GM18520 (cell line): Measurements from ENCODE around the gene TBX6.
"Not testable (repeated sequence)": the region's sequence is repeated elsewhere in the genome, so short reads cannot be mapped to it uniquely, and the experiment has no call there.

Experiments used
- ATAC-seq: cut with Tn5 transposase; IDR thresholded peaks from one replicate; pipeline ENCODE4 v1.9.1; 2021; ENCODE audit not compliant: unreplicated experiment

The TBX6 gene

DNA sequence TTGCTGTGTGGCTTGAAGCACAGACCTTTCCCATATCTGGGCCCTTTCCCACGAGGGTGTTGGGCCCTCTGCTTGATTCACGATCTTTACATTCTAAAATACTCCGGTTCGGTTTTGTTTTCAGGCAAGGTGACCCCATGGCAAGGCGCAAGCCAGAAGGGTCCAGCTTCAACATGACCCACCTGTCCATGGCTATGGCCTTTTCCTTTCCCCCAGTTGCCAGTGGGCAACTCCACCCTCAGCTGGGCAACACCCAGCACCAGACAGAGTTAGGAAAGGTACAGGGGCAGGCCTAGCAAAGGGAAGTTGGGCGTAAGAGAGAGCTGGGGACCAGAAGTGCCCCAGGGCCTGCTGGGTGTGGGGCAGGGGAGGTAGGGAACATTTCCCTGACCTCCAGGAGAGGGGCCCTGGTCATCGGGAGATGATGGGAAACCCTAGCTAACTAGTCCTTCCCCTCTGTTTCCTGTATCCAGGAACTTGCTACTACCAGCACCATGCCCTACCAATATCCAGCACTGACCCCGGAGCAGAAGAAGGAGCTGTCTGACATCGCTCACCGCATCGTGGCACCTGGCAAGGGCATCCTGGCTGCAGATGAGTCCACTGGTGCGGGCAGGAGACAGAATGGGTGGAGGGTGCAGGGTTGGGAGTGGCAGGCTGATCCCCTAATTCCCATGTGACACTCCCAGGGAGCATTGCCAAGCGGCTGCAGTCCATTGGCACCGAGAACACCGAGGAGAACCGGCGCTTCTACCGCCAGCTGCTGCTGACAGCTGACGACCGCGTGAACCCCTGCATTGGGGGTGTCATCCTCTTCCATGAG lies 24.8 kb downstream of the TBX6 start:
- no peak for ATAC-seq

DNA sequence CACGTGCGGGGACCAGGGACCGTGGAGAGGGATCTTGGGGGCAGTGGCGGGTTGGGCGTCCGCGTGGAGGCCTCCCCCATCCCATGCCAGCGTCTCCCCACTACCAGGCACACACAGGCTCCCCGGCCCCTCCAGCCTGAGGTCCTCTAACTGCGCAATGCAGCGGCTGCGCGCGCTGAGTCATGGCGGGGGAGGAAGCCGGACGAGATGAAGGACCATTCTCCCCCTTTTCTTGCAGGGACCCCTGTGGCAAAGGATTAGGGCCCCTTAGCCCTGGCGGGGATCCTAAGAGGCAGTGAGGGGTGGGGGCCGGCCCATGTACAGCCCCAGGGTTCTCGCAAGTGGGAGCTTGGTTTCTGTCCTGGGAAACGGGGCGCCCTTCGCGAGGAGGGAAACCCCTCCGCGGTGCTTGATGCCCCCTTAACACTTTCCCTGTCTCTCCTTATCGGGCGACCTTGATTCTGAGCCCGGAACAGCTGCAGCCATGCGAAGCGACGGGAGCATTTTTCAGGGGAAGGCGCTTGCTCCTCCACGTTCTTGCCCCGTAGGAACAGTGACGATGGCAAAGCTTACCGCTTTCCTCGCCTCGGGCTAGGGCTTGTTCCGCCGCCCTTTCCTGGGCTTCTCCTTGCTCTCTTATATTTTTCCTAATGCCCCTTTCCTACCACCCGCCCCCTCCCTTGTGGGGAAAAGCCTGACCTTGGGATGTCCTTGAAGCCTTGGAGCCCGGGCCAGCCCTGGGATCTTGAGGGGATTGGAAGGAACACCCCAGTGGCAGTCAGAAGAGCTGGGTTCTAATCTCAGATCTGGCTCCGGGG lies 25.6 kb downstream of the TBX6 start:
- no peak for ATAC-seq

DNA sequence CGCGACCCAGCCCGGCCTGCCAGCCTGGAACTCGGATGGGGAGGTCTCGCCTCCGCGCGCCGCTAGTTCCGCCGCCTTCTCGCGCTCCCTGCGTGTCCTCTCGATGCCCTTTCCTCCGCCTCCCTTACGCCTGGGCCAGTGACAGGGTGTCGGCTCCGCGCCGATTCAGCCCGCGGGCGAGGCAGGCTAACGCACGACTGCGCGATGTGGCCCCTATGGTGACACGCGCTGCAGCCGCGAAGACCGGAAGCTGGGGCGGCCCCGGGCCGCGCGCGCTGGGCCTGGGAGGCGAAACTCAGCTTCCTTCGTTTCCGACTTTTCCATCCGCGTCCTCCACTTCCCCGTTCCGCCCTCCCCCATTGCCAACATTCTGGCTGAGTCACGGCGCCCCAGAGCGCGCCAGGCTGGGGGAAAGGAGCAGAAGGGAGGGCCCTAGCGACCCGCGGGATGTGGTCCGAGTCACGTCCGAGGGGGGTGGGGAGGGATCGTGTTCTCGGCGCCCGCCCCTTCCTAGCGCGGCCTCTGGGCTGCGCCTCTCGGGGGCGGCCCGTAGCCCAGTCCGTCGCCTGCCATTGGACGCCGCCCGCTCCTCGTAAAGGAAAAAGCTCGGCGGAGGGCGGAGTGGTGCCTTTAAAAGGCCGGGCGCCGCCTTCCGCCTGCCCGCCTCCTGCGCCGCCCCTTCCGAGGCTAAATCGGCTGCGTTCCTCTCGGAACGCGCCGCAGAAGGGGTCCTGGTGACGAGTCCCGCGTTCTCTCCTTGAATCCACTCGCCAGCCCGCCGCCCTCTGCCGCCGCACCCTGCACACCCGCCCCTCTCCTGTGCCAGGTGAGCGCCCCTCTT lies 26.4 kb downstream of the TBX6 start, which contains the start of gene ALDOA:
ALDOA (plus strand) TSS at position 659 of the 841 bp plus-strand sequence. CDS start 1,138 bp downstream, outside the sequence.
- ATAC-seq, result peak; percentile 75

DNA sequence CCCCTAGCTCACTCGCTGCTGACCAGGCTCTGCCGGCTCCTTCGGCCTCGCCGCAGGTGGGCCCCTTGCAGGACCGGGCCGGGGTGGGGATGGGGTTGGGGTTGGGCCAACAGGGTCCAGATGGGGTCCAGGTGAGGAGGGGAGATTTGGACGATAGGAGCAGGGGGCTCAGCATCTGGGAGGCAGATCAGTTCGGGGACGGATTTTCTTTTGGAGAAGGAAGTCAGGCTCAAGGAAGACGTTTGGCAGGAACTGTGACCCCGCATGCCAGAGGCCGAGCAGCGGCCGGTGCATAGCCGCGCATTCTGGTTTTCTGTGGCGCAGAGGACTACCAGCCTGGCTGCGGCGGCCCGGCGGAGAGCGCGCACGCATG lies 27.0 kb downstream of the TBX6 start:
- no peak for ATAC-seq

DNA sequence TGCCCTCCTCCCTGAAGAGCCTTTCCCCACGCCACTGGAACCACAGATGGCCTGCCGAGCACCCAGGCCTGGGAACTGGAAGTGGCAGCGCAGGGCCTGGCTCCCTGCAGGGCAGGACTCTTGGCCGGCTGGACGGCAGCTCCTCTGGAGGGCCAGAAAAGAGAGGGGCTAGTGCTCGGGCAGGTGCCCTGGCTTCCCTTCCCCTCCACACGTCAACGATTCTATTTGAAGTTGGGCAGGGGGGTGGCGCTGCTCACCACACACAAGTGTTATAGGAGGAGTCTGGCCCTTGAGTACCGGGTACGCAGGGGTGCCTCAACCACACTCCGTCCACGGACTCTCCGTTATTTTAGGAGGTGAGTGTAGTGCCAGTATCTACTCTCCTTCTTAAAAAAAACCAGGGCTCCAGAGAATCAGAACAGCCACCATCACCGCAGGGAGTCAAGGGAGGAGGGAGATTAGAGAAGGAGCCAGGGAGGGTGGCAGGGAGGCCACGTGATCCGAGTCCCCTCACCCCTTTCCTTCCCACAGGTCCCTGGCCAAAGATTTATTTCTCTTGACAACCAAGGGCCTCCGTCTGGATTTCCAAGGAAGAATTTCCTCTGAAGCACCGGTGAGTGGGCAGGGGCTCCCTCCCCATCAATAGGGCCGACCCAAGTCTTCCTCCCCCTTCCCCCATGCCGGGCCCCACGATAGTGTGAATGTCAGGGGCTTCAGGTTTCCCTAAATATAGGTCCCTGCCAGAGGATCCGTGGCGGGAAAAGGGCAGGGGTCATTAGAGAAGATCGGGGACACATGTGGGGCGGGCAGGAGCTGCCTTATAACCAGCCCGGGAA lies 27.6 kb downstream of the TBX6 start:
- ATAC-seq, result no peak

DNA sequence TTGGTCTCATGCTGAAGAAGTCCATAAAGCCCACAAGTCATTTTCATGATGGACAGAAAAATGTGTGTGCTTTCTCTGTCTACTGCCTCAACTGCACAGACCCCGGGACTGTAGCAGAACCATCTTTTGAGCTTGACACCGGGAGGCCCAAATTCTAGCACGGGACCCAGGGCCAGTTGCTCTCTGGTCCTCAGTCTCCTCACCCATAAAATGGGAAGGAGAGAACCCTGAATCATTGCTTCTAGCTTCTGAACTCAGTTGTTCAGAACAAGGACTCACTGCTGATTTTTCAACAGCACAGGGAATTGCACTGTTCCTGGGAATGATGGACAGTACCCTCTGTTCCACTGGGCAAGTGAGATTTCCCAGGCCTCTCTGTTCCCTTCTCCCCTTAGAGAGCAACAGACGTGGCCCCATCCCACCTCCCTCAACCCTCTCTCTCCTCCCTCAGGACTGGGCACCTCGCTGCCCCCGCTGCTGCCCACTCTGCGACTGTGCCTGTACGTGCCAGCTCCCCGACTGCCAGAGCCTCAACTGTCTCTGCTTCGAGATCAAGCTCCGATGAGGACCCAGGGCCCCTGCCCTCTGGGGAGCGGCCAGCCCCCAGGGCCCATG lies 28.3 kb downstream of the TBX6 start:
- no peak for ATAC-seq

DNA sequence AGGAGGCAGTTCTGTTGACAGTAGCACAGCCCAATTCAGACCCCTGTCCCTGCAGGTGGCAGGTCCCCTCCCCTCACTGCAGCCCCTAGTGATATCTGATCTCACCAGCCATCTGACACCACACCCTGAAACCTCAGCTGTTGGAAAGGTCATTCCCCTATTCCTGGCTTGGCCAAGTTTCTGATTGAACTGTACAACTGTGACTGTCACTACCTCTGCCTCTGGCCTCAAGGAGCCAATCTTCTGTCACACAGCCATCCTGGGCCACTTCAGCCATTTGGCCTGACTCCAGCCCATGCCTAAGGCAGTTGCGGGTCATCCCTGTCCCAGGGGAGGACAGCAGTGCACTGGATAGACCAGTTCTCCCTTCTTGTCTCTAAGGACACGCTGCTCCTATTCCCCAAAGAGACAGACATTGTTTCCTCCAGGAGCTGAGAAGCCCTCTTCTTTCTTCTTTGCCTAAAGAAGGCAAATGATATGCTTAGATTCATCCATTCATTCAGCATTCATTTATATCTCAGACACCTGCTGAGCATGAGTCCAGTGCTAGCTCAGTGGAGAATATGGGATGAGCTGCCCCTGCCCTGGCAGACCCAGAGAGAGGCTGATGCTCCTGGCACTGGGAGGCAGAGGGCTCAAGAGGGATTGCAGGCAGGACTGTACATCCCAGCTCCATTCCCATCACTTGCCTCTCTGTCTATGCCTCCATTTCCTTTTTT lies 30.7 kb downstream of the TBX6 start:
- no peak for ATAC-seq

DNA sequence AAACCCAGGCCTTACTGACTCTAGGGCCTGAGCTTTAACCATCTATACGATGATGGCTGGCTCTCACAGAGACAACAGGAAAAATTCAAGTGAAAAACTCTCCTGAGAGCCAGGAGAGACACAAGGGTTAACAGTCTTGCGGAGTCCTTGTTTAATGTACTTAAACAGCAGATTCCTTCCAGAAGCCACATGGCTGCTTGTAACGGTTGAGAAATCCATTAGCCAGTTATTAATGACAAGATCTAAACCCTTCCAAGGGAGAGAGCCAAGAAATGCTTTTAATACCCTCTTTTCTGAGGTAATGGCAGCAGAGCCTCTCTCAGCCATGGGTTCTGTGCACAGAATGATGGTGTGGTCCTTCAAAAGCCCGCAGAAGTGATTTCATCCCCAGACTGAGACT lies 31.4 kb downstream of the TBX6 start:
- no peak for ATAC-seq

DNA sequence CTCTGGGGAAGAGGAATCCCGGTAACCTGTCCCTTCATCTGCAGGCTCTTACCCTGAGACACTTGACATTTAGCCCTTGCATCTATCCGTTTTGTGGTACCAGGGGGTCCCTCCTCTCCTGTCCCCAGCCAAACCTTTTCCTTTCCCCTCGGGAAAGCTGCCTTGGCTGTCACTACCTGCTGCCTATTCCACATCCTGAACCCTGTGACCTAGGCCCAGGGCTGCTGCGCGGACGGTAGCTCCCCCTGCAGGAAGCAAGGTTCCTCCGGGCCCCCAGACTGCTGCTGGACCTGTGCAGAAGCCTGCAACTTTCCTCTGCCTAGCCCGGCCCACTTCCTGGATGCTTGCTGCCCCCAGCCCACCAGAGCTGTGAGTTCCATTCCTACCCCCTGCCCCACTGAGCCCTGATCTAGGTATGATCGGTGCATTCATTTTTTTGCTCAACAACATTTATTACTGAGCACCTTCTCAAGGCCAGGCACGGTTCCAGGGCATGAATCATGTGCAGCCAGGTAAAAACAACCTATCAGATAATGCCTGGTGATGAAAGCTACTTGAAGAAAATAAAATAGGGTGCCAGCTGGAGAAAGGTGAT lies 36.7 kb downstream of the TBX6 start:
- no peak for ATAC-seq

DNA sequence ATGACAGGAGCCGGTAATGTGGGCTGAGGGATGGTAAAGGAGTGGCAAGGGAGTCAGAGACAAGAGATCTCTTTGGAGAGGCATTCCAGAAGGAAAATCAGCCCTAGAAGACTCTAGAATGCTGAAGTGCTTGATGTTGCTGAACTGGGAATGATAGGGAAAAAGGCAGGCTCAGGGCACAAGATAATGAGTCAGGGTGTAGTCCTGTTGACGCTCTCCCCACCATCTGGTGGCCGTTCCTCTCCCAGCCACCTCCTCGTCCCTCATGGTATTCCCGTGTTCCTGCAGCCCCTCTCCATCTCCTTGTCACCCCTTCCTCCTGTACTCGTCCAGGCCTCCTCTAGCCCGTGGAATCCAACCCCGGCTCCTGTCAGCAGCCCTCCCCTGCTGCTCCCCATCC lies 37.3 kb downstream of the TBX6 start:
- no peak for ATAC-seq

DNA sequence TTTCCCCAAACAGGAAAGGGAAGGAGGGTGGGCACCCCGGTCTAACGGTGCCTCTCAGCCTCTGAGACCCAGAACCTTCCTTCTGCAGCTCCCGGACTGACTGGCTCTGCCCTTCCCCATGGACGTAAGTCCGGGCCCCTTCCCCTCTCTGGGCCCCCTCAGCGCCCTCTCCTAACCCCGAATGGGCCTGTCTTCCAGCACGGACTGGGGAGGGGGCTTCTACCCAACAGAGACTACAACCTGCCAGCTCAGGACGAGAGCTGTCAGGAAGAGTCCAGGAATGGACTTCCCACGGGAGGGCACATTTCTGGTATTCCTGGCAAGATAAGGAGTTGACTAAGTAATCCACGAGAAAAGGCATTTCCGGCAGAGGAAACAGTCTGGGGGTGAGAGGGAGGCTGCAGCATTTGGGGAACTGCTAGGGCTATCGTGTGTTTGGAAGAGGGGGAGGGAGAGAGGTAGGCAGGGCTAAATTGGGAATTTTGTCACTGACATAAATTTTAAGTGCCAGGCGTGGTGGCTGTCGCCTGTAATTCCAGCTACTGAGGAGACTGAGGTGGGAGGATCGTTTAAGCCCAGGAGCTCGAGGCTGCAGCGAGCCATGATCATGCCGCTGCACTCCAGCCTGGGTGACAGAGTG lies 38.2 kb downstream of the TBX6 start:
- no peak for ATAC-seq

DNA sequence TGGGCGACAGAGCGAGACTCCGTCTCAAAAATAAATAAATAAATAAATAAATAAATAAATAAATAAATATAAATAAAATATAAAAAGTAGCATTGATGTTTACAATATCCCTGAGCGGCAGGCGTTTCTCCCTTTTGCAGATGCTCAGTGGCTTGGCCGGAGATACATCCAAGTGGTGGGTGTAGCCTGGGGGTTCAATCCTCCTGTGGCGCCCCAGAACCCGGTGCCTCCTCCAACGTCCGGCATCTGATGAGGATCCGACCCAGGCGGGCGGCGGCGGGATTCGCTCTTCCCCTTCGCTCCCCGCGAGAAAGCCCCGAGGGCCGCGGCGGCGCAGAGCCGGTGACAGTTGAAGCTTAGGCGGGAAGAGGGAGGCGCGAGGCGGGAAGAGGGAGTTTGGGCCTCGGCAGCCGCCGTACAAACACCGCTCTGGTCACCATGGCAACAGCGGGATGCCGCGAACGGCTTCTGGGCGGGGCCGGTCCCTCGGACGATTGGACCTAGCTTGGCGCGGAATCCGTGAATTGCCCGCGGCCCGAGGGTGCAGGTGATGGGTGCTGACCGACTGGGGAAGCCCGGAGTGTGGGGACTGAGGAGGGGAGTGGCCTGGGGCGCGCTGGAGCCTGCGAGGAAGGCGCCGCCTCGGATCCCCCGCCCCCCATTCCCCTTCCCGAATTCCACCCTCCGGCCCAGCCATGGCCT lies 38.9 kb downstream of the TBX6 start:
- no peak for ATAC-seq

DNA sequence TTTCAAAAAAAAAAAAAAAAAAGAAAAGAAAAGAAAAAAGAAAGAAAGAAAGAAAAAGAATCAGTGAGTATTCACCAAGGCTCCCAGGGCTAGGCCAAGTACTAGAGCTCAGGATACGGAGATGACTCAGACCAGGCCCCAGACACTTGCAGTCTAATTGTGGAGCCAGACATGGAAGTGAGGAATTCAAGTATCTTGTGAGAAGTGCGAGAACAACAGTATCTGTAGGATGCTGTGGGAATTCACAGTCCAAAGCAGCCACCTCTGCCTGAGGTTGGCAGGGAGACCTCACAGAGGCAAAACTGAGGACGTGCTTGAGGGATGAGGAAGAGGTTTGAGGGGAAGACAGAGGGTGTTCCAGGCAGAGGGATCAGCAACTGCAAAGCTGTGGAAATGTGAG lies 40.2 kb downstream of the TBX6 start:
- ATAC-seq, result no peak

DNA sequence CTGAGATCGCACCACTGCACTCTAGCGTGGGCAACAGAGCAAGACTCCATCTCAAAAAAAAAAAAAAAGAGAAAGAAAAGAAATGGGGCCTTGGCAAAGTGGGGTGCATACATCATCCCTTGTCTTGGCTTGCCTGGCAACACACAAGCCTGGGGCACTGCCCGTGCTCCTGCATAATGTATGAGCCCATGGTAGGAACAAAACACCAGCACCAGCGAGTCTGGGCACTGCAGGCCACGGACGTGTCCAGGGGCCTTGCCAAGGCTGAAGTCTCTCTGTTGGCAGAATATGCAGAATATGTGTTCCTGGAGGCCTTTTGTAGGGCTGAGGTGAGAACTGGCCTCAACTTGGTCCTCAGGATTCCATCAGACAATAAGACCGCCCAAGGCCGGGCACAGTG lies 41.9 kb downstream of the TBX6 start:
- no peak for ATAC-seq

DNA sequence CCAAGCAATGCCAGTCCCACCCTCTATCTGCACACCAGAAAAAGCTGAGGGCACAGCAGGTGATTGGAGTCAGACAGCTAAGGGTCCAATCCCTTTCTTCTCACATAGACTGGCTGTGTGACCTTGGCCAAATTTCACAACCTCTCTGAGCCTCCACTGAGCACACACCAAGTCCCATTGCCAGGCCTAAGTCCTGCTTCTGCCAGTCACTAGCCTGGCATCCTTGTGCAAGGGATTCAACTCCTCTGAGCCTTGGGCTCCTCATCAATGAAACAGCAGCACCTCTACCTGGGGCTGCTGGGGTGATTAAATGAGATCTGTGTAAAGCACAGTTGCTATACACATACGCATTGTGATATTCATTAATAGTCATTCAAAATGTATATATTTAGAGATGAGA lies 45.1 kb downstream of the TBX6 start:
- ATAC-seq, result no peak

DNA sequence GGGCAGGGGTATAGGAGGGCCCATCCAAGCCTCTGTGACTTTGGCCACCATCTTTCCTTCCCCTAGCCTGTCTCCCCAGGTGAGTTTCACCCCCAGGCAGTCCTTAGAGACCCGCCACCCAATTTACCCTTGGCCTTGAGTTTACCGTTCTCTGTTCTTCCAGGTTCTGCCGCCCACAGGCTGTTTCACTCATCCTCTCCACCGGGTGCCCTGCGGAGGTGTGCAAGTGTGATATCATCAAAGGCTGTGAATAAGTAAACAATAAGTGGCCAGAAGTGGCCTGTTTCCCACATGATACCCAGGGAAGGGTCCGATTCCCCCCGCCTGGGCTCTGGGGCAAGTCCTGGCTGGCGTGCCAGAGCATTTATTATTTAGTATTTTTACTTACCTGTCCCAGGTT lies 45.5 kb downstream of the TBX6 start:
- ATAC-seq, result no peak

DNA sequence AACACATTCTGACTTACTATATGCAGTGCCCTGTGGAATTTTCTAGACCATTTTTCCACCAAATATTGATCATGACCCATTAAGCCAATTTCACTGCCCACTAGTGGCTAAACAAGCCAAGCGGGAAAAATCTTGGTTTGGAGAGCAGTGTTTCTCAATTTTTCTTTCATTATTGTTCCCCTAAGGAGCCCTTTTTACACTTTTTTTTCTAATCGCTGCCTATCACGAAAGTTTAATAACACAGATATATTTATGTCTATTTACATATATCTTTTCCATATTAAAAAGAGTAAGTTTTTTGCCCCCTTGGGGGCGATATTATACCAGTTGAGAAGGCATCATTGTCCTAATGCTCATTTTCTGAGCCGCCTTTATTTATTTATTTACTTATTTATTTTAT lies 49.9 kb downstream of the TBX6 start:
- ATAC-seq, result no peak

DNA sequence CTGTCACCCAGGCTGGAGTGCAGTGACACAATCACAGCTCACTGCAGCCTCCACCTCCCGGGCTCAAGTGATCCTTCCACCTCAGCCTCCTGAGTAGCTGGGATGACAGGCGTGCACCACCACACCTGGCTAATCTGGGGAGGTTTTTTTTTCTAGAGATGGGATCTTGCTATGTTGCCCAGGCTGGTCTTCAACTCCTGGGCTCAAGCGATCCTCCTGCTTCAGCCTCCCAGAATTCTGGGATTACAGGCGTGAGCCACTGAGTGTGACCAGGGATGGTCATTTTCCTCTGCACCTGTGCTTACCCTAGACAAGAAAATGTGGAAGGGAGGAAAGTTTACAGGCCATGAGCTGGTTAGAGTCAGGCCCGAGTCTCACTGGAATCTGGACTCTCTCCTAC lies 51.0 kb downstream of the TBX6 start:
- ATAC-seq, result not testable (repeated sequence)
